NT2/D1 (cell line): Measurements from ENCODE around the gene SAGE1.

Experiments used
- DNase-seq: peaks from one replicate; pipeline ENCODE4 v3.0.0-alpha.2; 2011; ENCODE audit warnings: low read depth, low spot score
- H3K27me3 ChIP-seq: 2 replicates; pipeline ENCODE4 v1.6.0; 2011; ENCODE audit warnings: mild to moderate bottlenecking; ENCODE audit not compliant: insufficient read length, insufficient read depth
- H3K36me3 ChIP-seq: 2 replicates; pipeline ENCODE4 v1.6.1; 2011; ENCODE audit warnings: mild to moderate bottlenecking, low read length, mixed read lengths; ENCODE audit not compliant: insufficient read depth, insufficient read length
- H3K4me1 ChIP-seq: 2 replicates; pipeline ENCODE4 v1.5.1; 2011; ENCODE audit not compliant: insufficient read depth, insufficient read length
- H3K4me3 ChIP-seq: 2 replicates; pipeline ENCODE4 v1.5.1; 2011; ENCODE audit warnings: low read depth; ENCODE audit not compliant: insufficient read length
- H3K9ac ChIP-seq: 2 replicates; pipeline ENCODE4 v1.6.0; 2011; ENCODE audit warnings: low read depth; ENCODE audit not compliant: insufficient read length
- H3K9me3 ChIP-seq: 2 replicates; pipeline ENCODE4 v1.5.1; 2011; ENCODE audit warnings: mild to moderate bottlenecking, low read length; ENCODE audit not compliant: insufficient read depth
- SUZ12 ChIP-seq: IDR thresholded peaks from 2 replicates; pipeline ENCODE4 v1.6.1; 2011; ENCODE audit not compliant: insufficient read length, insufficient read depth; ENCODE audit errors: extremely low read depth
- YY1 ChIP-seq: IDR thresholded peaks from 2 replicates; pipeline ENCODE4 v1.6.1; 2011; ENCODE audit not compliant: insufficient read length, insufficient read depth
- ZNF274 ChIP-seq: IDR thresholded peaks from 2 replicates; pipeline ENCODE4 v1.6.1; 2011; ENCODE audit warnings: mild to moderate bottlenecking, low read depth, low read length

SAGE1 gene

DNA sequence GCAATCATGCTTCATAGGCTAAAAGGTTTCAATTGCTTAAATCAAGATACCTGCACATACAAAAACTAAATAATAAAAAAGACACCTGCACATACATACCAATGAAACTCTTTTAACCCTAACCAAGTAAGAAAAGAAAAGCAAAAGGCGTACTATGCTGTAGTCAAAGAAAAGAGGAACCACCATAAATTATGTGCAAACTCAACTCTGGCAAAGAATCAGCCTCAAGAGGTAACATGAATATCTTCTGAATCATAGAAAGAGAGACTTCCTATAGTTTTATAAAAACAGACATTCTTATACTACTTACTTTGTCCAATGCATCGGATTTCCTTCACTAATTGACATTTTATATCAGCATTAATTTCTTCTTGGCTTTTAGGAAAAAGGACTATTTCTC, 51.0 kb downstream of the SAGE1 start:
- Histone ChIP-seq H3K9me3 (no peaks in the 10 kb centered on the region; the same call in 1 of the 2 replicates), H3K27me3 (no peaks in the 10 kb centered on the region), H3K36me3 (no peaks in the 10 kb centered on the region), H3K4me3 (no peak overlapping the region), H3K9ac (no peak overlapping the region), H3K4me1 (no peaks in the 10 kb centered on the region)
- no peak for DNase-seq
- TF ChIP-seq YY1 (no peak), SUZ12 (no peak), ZNF274 (no peak)

DNA sequence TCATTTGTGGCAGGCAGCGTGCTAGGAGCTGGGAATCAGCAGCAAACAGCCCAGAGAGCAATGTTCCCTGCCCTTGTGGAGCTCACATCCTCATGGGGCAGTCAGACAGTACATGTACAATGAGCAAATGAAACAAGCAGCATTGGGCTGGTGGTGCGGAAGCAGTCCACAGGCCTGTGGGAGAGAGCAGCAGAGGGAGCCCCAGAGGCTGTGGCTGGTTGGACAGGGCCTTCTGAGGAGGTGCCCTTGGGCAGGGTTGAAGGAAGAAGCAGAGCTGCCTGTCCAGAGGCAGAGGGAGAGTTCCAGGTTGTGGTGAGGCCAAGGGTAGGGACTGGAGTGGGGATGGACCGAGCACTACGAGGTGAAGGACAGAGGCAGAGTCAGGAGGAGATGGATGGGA, 57.8 kb downstream of the SAGE1 start:
- no peaks in the 10 kb centered on the region for H3K27me3 ChIP-seq
- TF ChIP-seq SUZ12 (no peak), ZNF274 (no peak), YY1 (no peak)
- no peaks in the 10 kb centered on the region for H3K4me1 ChIP-seq
- DNase-seq = no peak
- H3K9me3 ChIP-seq = no peaks in the 10 kb centered on the region
- no peaks in the 10 kb centered on the region for H3K36me3 ChIP-seq
- no peak overlapping the region for H3K9ac ChIP-seq
- H3K4me3 ChIP-seq = no peak overlapping the region
